CD4-positive, alpha-beta T cell treated with Interleukin-1 beta for 1 hour (primary cell): Measurements from ENCODE around the gene SYTL5.

Experiments used
- DNase-seq, 2 donors: peaks; one replicate each; pipeline ENCODE4 v3.0.0-alpha.2; 2020 to 2022

The SYTL5 gene

DNA sequence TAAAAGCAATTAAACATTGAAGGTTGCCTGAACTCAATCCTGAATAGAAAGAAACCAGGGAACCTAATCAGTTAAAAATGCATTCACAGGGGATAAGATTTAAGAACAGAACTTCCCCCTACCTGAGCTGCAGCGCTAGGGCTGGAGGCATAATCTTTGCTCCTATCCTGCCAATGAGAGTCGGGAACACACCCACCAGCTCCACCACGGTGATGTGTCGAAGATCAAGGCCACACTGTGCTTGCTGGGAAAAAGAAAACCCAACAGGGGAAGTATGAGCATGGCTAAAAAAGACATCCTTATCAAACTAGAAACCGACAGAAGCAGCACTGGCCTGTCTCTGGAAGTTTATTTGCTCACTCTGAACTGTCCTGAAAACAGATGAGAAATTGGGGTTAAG, 148.0 kb downstream of the SYTL5 start:
- DNase-seq, result no peak

- no peak for DNase-seq
These were observed 148.5 kb downstream of the SYTL5 start for GRCh38 chrX:38154818-38155217.

- no peak for DNase-seq
These were observed 150.5 kb downstream of the SYTL5 start for GRCh38 chrX:38156838-38157237.

GRCh38 chrX:38163193-38163592, 156.8 kb downstream of the SYTL5 start:
- DNase-seq, result no peak

DNA sequence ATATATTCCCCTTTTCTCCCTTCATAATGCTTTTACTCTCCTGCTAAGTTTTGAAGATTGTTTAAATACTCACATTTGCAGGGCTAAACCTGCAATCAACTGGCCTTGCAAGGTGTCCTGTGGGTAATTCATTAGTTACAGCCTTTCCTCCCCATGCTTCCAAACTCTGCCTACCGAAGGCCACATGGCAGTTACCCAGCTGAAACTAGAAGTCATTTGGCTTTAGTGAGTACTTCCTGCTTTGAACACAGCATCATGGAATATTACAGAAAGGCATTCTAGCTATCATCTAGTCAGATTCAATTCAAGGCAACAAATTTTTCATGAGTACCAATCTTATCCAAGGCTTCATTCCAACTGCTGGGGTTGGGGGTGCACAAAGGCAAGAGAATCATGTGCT, 158.7 kb downstream of the SYTL5 start:
- no peak for DNase-seq

GRCh38 chrX:38166478-38167083, 160.2 kb downstream of the SYTL5 start:
- DNase-seq, result peak in 1 of 2 donors; percentile 19

DNA sequence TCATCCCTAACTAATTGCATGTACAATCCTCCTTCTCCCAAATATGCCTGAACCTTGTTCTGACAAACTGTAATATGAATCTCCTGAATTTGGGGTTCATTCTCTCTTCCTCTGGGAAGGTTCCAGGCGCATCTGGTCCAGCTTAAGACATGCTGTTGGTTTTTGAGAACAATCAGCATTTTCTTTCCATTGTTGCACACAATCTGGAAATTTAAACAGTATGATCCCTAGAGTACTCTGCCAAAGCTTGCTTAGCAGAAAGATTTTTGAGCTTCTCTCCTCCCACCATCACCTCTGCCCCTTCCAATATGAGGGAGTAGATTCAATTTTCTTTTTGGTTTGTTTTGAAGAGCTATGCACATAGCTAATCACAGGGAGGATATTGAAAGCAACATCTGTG, 164.2 kb downstream of the SYTL5 start:
- DNase-seq, result no peak

GRCh38 chrX:38172596-38172995, 166.2 kb downstream of the SYTL5 start:
- DNase-seq, result no peak

DNA sequence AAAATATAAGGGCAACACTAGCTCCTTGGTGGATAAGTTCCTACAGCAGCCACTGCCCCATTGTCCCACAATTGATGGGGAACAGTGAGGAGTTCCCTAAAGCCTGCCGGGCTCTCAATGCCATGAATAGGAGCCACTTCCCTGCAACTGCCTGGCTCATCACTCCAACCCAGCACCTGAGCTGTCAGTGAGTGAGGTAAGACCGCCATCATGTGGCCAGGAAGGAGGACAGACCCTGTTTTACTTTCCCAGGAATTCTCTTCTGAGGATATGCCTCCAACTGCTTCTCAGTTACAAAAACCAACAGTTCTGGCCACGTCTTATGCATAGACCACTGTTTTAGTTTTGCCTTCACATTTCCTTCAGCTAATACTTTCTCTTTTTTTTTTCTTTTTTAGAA, 168.8 kb downstream of the SYTL5 start:
- DNase-seq, result no peak

DNA sequence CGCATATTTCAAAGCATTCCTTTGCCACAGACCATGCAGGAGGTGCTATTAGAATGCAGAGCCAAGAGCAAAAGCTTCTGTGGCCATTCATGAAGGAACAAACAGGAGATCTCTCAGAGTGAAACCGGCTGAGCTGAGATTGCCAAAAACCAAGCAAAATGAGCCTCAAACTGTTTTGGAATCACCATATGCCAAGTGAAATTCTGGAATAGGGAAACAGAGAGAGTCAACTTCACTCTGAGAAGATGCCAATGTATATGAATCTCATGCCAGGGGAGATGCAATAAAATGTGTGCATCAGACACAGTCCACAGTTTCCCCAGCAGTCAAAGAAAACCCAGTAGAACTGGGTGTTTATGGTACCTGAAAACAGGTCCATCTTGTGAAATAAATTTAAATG, 172.0 kb downstream of the SYTL5 start:
- DNase-seq, result no peak
